ENCODE results near the gene MTUS2.

GRCh38 chr13:29514720-29515310 lies 694.7 kb downstream of the MTUS2 start:
- TF ChIP-seq, protein P1, sequence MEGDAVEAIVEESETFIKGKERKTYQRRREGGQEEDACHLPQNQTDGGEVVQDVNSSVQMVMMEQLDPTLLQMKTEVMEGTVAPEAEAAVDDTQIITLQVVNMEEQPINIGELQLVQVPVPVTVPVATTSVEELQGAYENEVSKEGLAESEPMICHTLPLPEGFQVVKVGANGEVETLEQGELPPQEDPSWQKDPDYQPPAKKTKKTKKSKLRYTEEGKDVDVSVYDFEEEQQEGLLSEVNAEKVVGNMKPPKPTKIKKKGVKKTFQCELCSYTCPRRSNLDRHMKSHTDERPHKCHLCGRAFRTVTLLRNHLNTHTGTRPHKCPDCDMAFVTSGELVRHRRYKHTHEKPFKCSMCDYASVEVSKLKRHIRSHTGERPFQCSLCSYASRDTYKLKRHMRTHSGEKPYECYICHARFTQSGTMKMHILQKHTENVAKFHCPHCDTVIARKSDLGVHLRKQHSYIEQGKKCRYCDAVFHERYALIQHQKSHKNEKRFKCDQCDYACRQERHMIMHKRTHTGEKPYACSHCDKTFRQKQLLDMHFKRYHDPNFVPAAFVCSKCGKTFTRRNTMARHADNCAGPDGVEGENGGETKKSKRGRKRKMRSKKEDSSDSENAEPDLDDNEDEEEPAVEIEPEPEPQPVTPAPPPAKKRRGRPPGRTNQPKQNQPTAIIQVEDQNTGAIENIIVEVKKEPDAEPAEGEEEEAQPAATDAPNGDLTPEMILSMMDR (conservative IDR thresholded peaks at IDR 0.05 in 1 of 2, IDR thresholded peaks at IDR 0.05 in 1 of 2; ENCODE audit: extremely low read depth in 1 of 2, insufficient read depth in 1 of 2, low read depth in 1 of 2, low read length in 2 of 2) = no peak
- TF ChIP-seq EZH2 (IDR thresholded peaks at IDR 0.05; ENCODE audit: borderline replicate concordance, low read length) = no peak

All from mammary epithelial cell (primary cell).